ENCODE data around the gene CLASP1.

CLASP1 gene

DNA sequence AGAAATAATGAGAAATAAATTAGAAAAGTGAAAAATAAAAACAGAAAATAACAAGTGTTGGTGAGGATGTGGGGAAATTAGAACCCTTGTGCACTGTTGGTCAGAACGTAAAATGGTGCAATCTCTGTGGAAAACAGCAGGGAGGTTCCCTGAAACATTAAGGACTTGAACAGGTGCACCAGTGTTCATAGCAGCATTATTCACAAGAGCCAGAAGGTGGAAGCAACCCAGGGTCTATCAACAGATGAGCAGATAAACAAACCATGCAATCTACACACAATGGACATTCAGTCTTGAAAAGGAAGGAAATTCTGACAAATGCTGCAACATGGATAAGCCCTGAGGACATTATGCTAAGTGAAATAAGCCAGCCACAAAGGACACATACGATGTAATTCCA lies 306.1 kb downstream of the CLASP1 start:
- TF ChIP-seq, protein P1, sequence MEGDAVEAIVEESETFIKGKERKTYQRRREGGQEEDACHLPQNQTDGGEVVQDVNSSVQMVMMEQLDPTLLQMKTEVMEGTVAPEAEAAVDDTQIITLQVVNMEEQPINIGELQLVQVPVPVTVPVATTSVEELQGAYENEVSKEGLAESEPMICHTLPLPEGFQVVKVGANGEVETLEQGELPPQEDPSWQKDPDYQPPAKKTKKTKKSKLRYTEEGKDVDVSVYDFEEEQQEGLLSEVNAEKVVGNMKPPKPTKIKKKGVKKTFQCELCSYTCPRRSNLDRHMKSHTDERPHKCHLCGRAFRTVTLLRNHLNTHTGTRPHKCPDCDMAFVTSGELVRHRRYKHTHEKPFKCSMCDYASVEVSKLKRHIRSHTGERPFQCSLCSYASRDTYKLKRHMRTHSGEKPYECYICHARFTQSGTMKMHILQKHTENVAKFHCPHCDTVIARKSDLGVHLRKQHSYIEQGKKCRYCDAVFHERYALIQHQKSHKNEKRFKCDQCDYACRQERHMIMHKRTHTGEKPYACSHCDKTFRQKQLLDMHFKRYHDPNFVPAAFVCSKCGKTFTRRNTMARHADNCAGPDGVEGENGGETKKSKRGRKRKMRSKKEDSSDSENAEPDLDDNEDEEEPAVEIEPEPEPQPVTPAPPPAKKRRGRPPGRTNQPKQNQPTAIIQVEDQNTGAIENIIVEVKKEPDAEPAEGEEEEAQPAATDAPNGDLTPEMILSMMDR (IDR thresholded peaks at IDR 0.05; ENCODE audit: borderline replicate concordance, insufficient read depth, low read depth, low read length) = no peak
- H3K4me3 ChIP-seq (ENCODE audit: low read depth, low read length) = no peak overlapping the region

DNA sequence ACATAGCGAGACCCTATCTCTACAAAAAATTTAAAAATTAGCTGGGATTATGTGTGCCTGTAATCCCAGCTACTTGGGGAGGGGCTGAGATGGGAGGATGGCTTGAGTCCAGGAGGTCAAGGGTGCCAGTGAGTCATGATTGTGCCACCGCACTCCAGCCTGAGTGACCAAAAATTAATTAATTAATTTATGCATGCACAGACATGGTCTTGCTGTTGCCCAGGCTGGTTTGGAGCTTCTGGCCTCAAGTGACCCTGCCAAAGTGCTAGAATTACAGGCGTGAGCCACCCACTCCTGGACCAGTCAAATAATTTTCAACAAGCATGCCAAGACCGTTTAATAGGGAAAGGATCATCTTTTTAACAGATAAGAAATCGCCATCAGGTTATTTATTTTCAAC lies 306.5 kb downstream of the CLASP1 start:
- no peak overlapping the region for H3K4me3 ChIP-seq (ENCODE audit: low read depth, low read length)
- TF ChIP-seq, protein P1 (IDR thresholded peaks at IDR 0.05; ENCODE audit: borderline replicate concordance, insufficient read depth, low read depth, low read length) = no peak

DNA sequence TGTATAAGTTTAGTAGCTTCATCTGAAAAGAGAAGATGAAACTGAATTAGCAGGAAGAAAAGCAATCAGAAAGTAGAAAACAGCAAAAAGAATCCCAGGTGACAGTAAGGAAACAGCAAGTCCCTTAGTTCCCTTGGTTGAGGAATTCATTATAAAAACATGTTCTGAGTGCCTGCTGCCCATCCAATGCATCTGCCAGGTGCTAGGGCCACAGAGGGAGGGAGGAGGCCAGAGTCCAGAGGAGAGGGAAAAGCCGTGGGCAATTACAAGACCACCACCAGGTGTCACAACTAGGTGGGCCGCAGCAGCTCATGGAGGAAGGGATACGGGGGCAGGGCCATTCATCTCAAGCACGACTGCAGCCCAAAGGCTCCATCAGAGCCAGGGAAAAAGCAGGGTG lies 308.3 kb downstream of the CLASP1 start:
- TF ChIP-seq, protein P1 (IDR thresholded peaks at IDR 0.05; ENCODE audit: borderline replicate concordance, insufficient read depth, low read depth, low read length) = no peak

DNA sequence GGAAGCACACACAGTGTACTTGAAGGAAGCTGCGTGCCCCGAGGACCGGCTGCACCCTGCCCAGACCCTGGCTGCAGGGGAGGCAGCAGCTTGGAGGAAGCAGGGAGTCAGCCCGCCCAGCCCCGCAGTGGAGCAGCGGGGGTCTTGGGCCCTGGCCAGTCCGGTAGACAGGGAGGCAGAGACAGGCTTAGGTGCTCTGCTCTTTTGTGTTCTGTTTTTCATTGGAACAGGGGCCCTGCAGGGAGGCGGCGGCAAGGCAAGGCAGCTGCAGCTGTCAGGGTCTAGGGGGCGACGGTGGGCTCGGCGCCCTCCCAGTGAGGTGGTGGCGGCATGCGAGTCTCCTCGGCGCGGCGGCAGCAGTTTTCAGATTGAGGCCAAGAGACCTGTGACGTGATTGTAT lies 311.0 kb downstream of the CLASP1 start:
- TF ChIP-seq, protein P1 (IDR thresholded peaks at IDR 0.05; ENCODE audit: borderline replicate concordance, insufficient read depth, low read depth, low read length) = no peak

More for the DNA sequence above, 308.3 kb downstream of the CLASP1 start:
- no peak overlapping the region for H3K4me3 ChIP-seq (ENCODE audit: low read depth, low read length)

DNA sequence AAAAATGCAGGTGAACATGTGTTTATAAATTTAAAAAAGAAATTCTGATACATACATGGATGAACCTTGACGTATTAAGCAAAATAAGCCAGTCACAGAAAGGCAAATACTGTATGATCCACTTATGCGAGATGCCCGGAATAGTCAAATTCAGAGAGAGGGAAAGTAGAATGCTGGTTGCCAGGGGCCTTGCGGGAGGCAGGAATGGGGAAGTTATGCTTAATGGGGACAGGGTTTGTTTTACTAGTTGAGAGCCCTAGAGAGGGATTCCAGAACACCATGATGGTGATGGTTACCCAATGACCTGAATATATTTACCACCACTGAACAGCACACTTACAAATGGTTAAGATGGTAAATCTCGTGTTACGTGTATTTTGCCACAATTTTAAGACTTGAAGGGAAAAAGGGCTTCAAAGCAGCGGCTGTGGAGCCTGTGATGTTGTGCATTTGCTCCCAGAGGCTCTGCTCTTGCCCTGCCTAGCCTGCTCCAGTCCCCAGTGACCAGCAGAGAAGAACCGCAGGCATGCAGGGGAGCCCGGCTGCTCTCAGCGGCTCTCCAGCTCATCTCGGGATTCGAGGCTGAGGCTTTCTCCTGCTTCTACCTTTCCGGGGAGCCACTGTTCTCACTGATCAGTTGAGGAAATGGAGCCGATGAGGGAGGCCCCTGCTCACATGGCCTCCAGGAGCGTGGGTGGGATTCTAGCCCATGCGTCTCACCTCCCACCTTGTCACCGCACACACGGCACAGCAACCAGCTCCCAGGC lies 312.6 kb downstream of the CLASP1 start:
- TF ChIP-seq, protein P1 (IDR thresholded peaks at IDR 0.05; ENCODE audit: borderline replicate concordance, insufficient read depth, low read depth, low read length) = no peak

More for the DNA sequence above, 311.0 kb downstream of the CLASP1 start:
- no peak overlapping the region for H3K4me3 ChIP-seq (ENCODE audit: low read depth, low read length)

DNA sequence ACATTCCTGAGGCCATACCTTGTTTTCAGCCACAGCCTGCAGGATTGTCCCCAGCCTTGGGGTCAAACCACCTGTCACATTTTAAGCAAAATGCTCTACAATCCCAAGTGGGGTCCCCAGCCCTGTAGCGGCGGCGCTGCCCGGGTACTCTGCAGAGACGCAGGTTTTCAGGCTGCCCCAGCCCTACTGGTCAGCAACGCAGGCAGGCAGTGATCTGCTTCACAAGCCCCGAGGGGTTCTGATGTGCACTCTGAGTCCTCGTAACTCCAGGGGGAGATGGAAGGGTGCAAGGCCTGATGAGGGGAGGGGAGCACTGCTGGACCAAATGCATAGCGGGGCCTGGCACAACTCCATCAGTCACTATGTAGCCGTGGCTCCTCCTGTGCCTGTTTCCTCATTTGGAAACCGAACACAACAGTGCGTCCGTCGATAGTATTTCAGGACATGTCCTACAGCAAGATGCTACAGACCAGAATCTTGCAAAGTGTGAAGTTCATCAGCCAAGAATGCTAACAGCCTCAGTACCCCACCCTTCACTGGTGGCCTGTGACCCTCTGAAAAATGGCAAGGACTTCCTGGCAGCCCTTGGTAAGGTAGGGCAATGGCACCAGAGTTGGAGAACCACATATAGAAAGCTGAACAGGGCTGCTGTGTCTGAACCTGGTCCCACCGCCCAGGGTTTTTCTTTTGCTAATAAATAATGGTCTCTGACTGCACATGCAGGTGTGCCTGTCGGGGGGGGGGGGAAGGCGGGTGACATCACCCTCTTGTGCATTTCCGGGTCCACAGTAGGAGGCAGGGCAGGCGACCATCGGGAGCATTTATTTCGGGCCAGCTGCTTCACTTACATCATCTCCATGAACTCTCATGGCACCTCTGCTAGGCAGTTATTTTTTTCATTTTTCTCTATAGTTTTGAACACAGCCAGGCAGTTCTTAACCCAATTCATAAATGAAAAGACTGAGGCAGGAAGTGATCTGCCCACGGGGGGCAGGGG lies 313.7 kb downstream of the CLASP1 start:
- H3K4me3 ChIP-seq (ENCODE audit: low read depth, low read length) = no peak overlapping the region
- TF ChIP-seq, protein P1 (IDR thresholded peaks at IDR 0.05; ENCODE audit: borderline replicate concordance, insufficient read depth, low read depth, low read length) = no peak

More for the DNA sequence above, 312.6 kb downstream of the CLASP1 start:
- no peak overlapping the region for H3K4me3 ChIP-seq (ENCODE audit: low read depth, low read length)
